AG09309 (cell line): ENCODE data around the gene SND1.

Source experiments
- DNase-seq: peaks from one replicate; pipeline ENCODE4 v3.0.0-alpha.2; 2010; ENCODE audit warnings: low read depth
- H3K4me3 ChIP-seq: 2 replicates; pipeline ENCODE4 v1.5.1; 2011; ENCODE audit warnings: mild to moderate bottlenecking, low read depth, low read length, moderate library complexity; ENCODE audit not compliant: control insufficient read depth
- TF ChIP-seq, protein P1 (sequence below): IDR thresholded peaks from 2 replicates; pipeline ENCODE4 v1.5.1; 2011; ENCODE audit warnings: mild to moderate bottlenecking, low read depth, low read length, inconsistent platforms; ENCODE audit not compliant: insufficient read depth, control insufficient read depth; ENCODE audit errors: missing control alignments

Gene SND1

GRCh38 chr7:127794136-127794535 is 142.1 kb downstream of the SND1 start:
- no peak for DNase-seq
- TF ChIP-seq, protein P1, sequence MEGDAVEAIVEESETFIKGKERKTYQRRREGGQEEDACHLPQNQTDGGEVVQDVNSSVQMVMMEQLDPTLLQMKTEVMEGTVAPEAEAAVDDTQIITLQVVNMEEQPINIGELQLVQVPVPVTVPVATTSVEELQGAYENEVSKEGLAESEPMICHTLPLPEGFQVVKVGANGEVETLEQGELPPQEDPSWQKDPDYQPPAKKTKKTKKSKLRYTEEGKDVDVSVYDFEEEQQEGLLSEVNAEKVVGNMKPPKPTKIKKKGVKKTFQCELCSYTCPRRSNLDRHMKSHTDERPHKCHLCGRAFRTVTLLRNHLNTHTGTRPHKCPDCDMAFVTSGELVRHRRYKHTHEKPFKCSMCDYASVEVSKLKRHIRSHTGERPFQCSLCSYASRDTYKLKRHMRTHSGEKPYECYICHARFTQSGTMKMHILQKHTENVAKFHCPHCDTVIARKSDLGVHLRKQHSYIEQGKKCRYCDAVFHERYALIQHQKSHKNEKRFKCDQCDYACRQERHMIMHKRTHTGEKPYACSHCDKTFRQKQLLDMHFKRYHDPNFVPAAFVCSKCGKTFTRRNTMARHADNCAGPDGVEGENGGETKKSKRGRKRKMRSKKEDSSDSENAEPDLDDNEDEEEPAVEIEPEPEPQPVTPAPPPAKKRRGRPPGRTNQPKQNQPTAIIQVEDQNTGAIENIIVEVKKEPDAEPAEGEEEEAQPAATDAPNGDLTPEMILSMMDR: no peak
- H3K4me3 ChIP-seq: no peak overlapping the region

GRCh38 chr7:127794551-127794950 is 142.6 kb downstream of the SND1 start:
- DNase-seq: no peak
- TF ChIP-seq, protein P1: no peak
- no peak overlapping the region for H3K4me3 ChIP-seq

- DNase-seq: no peak
These were observed 146.0 kb downstream of the SND1 start for GRCh38 chr7:127798023-127798422.

DNA sequence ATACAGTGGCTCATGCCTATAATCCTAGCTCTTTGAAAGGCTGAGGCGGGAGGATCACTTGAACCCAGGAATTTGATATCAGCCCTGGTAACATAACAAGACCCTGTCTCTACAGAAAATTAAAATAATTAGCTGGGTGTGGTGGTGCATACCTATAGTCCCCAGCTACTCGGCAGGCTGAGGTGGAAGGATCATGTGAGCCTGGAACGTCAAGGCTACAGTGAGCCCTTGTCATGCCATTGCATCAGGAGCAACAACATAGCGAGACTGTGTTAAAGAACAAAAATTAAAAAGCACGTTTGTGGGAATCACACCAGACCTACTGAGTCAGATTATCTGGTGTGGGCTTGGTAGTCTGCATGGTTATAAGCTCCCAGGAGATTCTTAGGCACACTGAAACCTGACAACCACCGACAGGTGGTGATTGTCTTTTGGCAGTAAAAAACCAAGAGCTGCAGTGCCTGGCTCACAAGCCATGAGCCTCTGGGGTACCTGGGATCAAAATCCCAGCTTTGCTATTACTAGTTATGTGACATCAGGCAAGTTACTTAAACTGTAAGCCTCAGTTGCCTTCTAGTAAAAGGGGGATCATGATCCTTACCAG is 146.9 kb downstream of the SND1 start:
- no peak for DNase-seq
- H3K4me3 ChIP-seq: no peak overlapping the region
- TF ChIP-seq, protein P1: no peak

More at GRCh38 chr7:127798023-127798422, 146.0 kb downstream of the SND1 start:
- H3K4me3 ChIP-seq: no peak overlapping the region
- TF ChIP-seq, protein P1: no peak

- DNase-seq: no peak
- H3K4me3 ChIP-seq: no peak overlapping the region
- TF ChIP-seq, protein P1: no peak
These were observed 147.7 kb downstream of the SND1 start for GRCh38 chr7:127799535-127800305.

GRCh38 chr7:127802845-127803244 is 150.9 kb downstream of the SND1 start:
- DNase-seq: no peak
- no peak overlapping the region for H3K4me3 ChIP-seq
- TF ChIP-seq, protein P1: no peak
